GM21717 (cell line): ENCODE data around the gene ARIH1.
"Not testable (repeated sequence)": the region's sequence is repeated elsewhere in the genome, so short reads cannot be mapped to it uniquely, and the experiment has no call there.

Experiments
- ATAC-seq: cut with Tn5 transposase; IDR thresholded peaks from one replicate; pipeline ENCODE4 v1.9.1; 2021; ENCODE audit warnings: mild to moderate bottlenecking, moderate library complexity; ENCODE audit not compliant: unreplicated experiment

Gene ARIH1

DNA sequence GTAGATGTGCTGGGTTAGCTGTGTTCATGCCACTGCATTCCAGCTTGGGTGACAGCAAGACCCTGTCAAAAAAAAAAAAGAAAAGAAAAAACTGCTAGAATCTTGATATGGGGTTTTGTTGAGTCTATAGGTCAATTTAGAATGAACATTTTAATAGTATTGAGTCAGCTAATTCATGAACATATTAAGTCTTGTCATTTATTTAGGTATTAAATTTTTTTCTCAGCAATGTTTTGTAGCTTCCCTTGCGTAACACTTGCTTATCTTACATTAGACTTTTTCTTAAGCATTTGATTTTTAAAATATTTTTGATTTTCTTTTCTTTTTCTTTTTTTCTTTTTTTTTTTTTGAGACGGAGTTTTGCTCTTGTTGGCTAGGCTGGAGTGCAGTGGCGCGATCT, 119.7 kb downstream of the ARIH1 start:
- no peak for ATAC-seq

DNA sequence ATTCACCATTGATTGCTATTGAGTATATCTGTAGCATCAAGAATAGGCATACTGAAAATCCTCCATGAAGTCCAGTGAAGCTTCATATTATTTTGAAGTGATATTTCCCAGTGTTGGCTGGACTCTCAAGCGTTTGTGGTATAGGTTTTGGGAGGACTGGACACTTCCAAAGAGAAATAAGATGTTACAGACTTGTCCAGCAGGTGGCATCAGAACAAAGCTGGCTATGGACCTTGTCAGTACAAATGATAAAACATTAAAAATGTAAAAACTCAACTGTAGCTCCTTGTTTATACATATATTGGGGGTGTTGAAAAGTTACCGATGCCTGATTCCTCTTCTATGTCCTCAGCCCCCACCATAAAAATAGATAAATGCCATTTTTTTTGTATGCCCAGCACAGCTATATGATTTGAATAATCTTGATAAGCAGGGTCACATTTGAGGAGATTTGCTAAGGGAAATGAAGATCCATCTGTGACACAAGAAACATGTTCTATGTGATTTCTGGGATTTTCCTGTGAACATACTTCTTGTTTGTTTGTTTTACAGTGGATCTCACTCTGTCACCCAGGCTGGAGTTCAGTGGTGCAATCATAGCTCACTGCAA, 125.8 kb downstream of the ARIH1 start:
- no peak for ATAC-seq

DNA sequence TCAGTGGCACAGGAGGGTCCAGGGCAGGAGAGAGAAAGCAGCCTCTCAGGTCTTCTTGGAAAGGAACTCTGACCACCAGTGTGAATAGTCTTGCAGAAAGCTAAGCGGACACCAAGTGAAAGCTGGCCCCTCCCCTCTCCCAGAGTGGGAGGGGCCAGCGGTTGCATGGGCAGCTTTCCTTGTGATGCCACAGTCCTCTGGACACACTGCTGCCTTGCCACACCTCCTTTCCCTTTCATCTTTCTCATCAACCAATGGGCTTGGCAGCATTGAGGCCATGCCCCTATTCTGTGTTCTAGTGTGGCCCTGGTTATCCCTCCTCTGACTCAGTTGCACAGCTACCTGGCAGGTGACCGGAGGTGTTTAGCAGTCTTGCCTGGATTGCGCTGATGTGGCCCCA, 130.7 kb downstream of the ARIH1 start:
- no peak for ATAC-seq

DNA sequence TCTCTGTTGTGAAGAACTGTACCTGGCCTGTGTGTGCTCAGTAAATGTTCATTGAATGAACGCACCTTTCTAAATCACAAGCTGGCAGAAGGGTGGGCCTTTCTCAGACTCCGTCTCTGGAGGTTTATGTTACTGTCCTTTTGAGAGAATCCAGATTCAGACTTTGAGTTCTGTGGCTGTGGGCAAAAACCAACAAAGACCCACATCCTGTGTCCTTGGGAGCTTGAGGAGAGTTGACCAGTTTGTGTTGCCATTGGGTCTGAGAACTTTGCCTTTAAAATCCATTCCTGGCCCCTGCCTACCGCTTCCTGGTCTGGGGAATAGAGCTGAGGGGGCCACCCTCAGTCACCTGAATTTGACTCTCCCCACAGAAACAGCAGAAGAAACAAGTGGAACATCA, 134.0 kb downstream of the ARIH1 start:
- ATAC-seq = not testable (repeated sequence)

DNA sequence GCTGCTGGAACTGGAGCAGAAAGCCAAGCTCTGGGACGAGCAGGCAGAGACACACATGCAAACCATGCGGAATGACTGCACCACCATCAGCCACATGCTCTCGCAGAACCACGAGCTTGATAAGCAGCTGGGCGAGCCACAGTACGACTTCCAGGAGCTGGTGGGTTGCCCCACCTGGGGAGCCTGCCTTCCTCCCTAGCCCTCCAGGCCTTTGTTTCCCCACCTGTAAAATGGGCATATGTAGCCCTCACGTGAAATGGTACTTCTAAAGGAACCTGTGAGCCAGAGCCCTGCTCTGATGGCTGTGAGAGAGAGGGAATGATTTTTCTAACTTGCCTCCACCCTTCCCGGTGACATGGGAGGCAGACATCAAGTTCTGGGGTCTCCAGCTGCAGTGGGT, 135.7 kb downstream of the ARIH1 start:
- no peak for ATAC-seq

DNA sequence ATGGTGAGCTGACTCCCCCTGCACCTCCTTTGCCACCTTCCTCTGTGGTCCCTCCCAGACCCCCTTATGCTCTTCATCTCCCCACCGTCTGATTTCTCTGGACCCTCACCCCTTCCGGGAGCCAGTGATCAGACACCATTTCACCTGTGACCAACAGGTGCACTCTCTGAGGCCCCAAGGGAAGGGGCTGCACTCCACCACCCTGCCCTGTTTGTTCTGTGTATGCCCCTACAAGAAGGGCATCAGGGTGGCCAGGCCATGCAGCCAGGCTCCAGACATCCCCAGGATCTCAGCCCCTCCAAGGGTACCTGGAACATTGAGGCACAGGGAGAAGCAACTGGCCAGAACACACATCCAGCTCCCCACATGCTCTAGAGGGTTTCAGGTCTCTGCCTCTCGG, 138.2 kb downstream of the ARIH1 start:
- ATAC-seq = not testable (repeated sequence)

DNA sequence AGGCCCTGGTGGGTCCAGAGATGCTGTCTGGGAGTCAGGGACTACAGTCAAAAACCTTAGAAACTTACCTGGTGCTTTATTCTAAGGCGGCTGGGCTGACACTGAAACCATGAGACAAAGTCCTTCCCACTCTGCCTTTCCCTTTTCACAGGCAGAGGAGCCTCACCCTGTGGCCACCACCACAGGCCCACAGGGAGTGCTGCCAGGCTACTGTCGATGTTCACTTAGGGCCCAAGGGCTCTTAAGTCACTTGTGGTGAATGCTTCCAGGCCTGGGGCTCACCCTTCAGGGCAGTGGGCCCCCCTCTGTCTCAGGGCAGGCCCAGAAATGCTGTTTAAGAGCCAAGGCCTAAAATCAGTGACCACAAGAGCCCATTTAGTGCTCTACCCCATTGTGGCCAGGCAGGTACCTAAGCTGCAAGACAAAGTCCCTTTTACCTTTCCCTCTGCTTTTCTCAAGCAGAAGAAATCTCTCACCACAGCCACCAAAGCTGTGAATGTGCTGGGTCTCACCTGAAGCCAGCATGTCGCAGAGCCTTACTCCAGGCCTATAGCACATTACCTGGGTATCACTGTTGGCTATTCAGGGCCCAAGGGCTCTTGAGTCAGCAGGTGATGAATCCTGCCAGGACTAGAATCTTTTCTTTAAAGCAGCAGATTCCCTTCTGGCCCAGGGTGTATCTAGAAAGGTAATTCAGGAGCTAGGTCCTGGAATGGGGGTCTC, 140.8 kb downstream of the ARIH1 start:
- ATAC-seq = no peak

DNA sequence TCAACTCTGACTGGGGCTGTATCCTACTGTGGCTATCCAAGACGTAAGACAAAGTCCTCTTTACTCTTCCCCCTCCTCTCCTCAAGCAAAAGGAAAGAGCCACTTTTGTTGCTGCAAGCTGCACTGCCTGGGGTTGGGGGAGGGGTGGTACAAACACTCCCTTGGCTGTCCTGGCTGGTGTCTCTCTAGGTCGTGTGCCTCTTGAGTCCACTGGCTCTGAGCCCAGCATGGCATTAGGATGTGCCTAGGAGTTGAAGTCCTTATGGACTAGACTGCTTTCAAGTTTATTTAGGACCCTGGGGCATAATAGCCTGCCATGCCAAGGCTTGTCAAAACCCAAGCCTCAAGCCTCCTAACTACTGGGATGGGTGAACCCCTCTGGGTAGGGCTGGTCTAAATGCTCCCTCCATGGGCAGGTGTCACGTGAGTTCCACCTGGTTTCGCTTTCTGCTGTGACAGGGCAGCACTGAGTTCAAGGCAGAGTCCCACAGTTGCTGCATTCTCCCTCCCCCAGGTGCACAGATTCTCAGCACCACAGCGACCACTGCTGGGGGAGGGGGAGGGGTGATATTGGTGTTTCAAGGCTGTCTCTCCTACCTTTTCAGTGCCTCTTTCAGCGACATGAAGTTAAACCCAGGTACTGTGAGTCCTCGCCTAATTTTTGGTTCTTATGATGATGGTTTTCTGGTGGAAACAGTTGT, 141.6 kb downstream of the ARIH1 start:
- not testable (repeated sequence) for ATAC-seq

DNA sequence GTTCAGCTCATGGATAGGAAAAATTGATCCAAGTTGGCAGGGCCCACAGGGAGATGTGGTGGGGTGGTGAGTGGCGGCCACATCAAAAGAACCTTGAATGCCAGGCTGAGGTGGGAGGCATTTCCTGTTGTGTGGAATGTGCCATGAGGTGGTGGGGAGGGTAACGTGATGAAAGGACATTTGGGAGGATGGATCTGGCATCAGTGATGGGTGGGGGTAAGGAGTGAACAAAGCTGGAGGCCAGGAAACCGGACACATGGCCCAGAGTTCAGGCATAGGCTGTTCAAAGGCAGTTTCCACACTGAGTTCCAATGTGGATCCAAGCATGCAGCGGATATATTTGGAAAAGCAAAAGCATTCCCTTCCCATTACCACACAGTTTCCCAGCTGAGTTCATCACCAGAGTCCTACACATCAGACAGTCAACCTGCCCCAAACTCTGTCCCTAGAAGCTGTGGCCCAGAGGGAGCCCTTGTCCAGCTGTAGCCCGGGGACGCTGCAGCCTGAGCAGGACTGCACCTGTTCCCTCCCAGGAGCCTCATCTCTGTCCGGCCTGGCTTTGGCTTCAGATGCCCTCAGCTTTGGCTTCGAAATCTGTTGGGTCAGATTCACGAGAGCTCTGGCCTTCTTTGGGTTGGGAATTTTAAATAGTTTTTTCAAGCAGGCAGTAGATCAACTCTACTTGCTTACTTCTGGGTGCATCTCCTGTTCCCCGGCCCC, 142.5 kb downstream of the ARIH1 start:
- no peak for ATAC-seq

DNA sequence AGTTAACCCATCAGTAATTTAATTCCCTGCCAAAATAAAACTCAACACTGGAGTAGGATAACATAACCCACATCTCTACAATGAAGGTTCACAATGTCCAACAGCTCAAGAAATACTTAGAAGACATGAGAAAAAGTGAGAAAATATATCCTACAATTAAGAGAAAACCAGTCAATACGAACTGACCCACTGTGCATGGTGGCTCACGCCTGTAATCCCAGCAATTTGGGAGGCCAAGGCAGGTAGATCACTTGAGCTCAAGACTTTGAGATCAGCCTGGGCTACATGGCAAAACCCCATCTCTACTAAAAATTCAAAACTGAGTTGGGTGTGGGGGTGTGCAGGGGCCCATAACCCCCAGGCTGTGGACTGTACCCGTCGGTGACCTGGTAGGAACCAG, 149.7 kb downstream of the ARIH1 start:
- ATAC-seq = not testable (repeated sequence)

DNA sequence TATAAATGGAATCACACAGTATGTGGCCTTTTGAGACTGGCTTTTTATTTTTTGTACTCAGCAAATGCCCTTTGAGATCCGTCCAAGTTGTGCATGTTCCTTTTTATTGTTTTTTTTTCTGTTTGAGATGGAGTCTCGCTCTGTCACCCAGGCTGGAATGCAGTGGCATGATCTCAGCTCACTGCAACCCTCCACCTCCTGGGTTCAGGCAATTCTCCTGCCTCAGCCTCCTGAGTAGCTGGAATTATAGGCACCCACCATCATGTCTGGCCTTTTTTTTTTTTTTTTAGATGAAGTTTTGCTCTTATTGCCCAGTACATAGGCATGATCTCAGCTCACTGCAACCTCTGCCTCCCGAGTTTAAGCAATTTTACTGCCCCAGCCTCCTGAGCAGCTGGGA, 152.0 kb downstream of the ARIH1 start:
- not testable (repeated sequence) for ATAC-seq

DNA sequence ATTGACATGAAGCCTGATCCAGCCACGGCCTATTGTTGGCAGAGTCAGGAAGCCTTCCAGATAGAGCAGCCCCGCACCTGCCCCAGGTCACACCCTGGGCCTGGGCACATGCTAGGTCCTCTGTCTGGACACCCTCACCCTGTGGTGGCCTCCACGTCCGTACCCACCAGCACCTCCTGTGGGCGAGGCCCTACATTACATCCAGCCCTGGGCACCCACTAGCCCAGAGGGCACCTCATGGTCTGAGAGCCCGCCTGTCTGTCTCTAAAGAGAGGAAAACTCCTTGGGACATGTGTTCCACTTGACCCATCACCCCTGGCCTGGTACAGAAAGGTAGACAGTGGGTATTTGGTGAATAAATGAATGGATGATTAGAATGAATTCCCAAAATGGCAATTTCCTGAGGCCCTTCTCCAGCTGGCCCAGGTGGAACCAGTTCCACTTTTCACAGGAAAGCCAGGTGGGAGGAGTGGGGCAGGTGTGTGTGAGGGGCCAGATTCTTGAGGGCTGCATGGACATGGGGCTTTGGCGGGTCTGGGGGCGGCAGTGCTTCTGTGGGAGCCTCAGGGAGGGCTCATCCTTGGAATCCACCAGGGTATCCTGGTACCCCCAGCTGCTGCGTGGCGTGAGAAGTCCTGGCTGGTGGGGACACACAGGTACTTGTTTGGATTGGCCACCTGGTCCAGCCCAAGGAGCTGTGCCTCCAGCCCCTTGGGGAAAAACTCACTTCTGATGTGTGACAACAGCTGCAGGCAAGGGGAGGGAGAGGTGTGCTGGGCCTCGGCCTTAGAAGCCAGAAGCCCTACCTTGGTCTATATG, 154.3 kb downstream of the ARIH1 start:
- not testable (repeated sequence) for ATAC-seq

DNA sequence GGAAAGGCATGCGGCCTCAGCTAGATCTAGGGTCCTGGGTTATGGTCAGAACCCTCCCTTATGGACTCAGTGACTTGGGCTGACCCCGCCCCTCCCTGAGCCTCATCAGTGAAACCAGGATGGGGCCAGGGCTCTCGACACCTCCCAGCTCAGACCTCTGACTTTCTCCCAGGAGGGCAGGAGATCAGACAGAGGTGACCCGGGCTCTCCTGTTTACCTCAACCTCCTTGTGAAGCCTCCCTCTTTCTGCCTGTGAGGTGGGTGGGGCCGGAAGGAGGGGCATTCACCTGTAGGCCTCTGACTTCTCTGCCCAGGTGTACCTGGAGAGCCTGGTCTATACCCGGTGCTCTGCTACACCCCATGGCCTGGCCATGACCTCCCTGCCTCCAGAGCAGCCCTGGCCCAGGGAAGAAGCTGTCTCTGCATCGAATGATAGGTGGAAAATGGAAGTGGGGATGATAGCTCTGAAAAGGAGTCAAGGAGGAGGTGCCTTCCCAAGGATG, 155.0 kb downstream of the ARIH1 start:
- not testable (repeated sequence) for ATAC-seq

DNA sequence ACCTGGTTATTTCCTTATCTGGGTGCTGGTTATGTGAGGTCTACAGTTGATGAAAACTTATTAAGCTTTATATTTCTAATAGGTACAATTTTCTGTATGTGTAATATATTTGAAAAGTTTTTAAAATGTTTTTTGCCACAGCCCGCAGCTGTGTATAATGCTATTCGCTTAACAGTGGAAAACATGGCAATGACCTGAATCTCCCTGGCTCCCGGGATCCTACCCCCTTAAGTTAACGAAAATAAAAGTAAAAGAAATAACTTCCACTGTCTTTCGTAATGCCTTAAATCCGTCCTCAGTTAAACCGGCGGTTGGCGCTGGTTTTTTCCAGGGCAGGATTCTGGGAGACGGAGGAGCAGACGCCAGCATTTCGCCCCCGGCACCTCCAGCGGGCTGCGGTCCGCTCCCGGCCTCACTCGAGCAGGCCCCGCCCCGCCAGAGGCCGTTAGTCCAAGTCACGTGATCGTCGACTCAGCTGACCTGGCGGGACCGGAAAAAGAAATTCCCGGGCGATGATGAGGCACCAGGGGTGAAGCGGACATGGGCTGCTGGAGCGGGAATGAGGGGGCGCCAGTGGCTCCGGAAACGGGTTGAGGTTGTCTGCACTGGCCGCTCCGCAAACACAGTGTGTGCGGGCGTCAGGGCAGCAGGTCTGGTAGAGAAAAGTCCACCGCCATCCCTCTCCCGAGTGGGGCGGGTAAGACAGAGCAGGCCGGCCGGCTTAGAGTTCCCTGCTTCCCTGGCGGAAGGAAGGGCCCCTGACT, 162.6 kb downstream of the ARIH1 start:
- ATAC-seq = not testable (repeated sequence)

DNA sequence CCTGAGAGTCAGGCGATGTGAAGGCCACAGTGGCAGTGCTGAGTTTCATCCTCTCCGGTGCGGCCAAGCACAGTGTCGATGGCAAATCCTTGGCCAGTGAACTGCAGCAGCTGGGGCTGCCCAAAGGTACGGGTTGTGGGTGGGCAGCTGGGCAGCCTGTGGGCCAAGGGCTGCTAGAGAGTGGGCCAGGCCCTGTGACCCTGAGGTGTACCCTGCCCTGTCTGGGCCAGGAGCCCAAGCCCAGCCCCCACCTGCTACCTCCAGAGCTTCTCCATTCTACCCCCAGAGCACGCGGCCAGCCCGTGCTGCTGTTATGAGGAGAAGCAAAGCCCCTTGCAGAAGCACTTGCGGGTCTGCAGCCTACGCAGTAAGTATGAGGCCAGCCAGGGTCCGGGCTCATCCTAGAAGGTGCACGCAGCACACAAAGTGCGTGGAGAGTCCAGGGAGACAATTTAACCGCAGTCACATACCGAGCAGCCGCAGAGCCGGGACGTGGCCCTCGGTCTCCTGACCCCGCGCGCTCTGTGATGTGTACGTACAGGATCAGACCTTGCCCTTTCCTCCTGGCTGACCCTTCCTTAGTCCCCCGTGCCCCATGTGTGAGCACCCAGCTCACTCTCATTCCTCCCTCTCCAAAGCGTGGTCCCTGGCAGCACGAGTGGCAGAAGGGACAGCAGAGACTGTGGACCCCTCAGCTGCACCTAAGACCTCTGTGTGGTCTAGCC, 165.8 kb downstream of the ARIH1 start:
- not testable (repeated sequence) for ATAC-seq

DNA sequence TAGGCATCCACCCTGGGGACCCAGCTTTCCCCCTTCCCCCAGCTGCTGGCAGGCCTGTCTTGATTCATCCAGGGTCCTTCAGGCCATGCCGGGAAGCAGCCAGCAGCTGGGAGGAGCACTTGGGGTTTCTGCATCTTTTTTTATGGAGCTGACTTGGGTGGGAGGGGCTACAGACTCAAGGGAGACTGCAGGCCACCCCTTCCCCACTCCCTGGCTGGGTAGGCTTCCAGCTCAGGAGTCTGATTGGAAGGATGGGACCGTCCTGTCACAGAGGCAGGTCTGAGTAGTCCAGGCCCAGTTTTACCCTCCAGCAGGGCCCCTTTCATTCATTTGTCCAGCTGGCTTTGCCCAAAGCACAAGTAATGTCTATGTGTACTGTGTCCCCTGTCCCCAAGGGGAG, 168.1 kb downstream of the ARIH1 start:
- not testable (repeated sequence) for ATAC-seq

DNA sequence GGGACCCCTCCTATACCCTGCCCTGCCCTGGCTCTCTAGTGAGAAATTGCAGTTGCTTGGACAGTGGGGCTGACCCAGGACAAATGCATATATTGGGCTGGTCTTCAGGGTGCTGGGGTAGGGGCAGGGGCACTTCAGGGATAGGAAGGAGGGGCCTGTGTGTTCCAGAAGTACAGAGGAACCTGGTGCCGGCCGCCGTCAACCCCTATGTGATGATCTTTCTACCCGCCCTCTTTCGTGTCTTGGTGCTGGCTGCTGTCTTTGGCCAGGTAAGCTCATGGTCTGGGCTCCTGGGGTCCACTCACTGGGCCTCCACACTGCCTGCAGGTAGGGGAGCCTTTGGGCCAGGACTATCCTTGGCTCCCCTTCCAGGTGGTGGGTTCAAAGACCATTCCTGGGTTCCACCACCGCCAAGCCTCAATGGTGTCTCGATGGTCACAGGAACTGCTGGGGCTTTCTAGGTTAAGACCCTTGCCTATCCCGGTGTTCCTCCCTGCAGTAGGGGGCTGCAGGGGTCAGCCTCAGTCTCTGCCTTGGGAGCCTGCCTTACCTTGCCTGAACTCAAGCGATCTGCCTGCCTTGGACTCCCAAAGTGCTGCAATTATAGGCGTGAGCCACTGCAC, 174.6 kb downstream of the ARIH1 start:
- ATAC-seq = not testable (repeated sequence)
